ENCODE measurements around the gene HPN. TPM values are rescaled to one million over a fixed set of nuclear protein-coding genes. Genes with fewer than 3 reads are reported as not detected.

HPN gene
- total RNA-seq, 6 experiments from 2014 or later = not detected

- peaks cover 35% of the 10 kb centered on the region for H3K4me1 Mint-ChIP-seq (ENCODE audit: low read depth)
- no peaks in the 10 kb centered on the region for H3K9me3 Mint-ChIP-seq
- H3K27me3 Mint-ChIP-seq (ENCODE audit: insufficient read depth) = peaks cover 4% of the 10 kb centered on the region
- peak overlapping the region; percentile 86 for H3K4me3 Mint-ChIP-seq
- H3K36me3 Mint-ChIP-seq (ENCODE audit: low read depth) = peaks cover 16% of the 10 kb centered on the region
- DNase-seq = no peak
- no peak for TF ChIP-seq CTCF (IDR thresholded peaks at IDR 0.05)
- H3K27ac Mint-ChIP-seq = peak overlapping the region; percentile 93
These were observed 42.6 kb upstream of the HPN start for GRCh38 chr19:34998777-34999497.

GRCh38 chr19:34999498-35000337 lies 41.8 kb upstream of the HPN start, which contains the start of gene GRAMD1A:
GRAMD1A (plus strand) TSS chr19:35000323; CDS start chr19:35000479, 156 bp downstream.
- H3K4me3 Mint-ChIP-seq = peak within 1 kb of the TSS; percentile 95
- peak within 1 kb of the TSS; percentile 93 for H3K27ac Mint-ChIP-seq
- no peaks in the 10 kb centered on the region for H3K9me3 Mint-ChIP-seq
- DNase-seq = peak; percentile 61
- peaks cover 41% of the 10 kb centered on the region for H3K4me1 Mint-ChIP-seq (ENCODE audit: low read depth)
- TF ChIP-seq CTCF (IDR thresholded peaks at IDR 0.05) = no peak
- peaks cover 2% of the 10 kb centered on the region for H3K27me3 Mint-ChIP-seq (ENCODE audit: insufficient read depth)
- H3K36me3 Mint-ChIP-seq (ENCODE audit: low read depth) = peaks cover 16% of the 10 kb centered on the region

DNA sequence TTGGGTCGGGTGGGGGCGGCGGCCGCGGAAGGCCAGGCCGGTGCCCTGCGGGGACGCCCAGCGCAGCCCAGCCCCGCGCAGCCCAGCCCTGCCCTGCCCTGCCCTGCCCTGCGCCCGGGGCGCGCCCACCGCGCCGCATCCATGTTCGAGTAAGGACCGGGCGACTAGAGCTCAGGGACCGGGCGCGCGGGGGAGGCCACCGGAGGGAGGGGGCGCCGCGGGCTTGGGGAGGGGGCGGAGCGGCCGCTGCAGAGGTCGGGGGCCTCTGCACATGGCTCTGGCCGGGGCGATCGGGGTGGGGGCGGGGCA lies 41.2 kb upstream of the HPN start:
- Mint-ChIP-seq H3K9me3 (no peaks in the 10 kb centered on the region), H3K4me1 (ENCODE audit: low read depth) (peaks cover 41% of the 10 kb centered on the region), H3K36me3 (ENCODE audit: low read depth) (peaks cover 16% of the 10 kb centered on the region), H3K27ac (no peak overlapping the region), H3K27me3 (ENCODE audit: insufficient read depth) (peaks cover 2% of the 10 kb centered on the region), H3K4me3 (no peak overlapping the region; the same call in 1 of the 2 replicates)
- TF ChIP-seq CTCF (IDR thresholded peaks at IDR 0.05) = no peak
- DNase-seq = no peak

GRCh38 chr19:35000647-35001501 lies 40.6 kb upstream of the HPN start:
- Mint-ChIP-seq H3K36me3 (ENCODE audit: low read depth) (peaks cover 16% of the 10 kb centered on the region), H3K27me3 (ENCODE audit: insufficient read depth) (no peaks in the 10 kb centered on the region; the same call in none of the 2 replicates), H3K9me3 (no peaks in the 10 kb centered on the region), H3K4me3 (peak overlapping the region; percentile 95), H3K27ac (peak overlapping the region; percentile 89), H3K4me1 (ENCODE audit: low read depth) (peaks cover 45% of the 10 kb centered on the region)
- no peak for TF ChIP-seq CTCF (IDR thresholded peaks at IDR 0.05)
- peak; percentile 23 for DNase-seq

DNA sequence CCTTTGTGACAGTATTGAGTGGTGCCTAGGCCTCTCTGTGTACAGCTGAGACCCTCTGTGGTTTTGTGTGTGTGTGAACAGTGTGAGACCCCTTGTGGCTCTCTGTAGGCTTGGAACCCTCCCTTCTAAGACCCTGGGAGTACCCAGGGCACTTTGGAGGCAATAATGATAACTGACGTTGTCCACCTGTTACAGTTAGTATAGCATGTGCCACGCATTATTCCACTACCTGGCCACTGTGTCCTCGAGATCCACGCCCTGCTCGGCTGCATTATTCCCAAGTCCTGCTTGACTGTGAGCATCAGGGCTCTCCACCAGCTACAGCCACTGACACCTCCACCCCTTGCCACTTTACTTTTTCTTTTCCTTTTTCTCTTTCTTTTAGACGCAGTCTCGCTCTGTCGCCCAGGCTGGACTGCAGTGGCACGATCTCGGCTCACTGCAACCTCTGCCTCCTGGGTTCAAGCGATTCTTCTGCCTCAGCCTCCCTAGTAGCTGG lies 39.4 kb upstream of the HPN start:
- H3K27ac Mint-ChIP-seq = peak overlapping the region; percentile 89; the same call in 1 of the 2 replicates
- H3K36me3 Mint-ChIP-seq (ENCODE audit: low read depth) = peaks cover 16% of the 10 kb centered on the region
- no peaks in the 10 kb centered on the region for H3K9me3 Mint-ChIP-seq
- H3K4me3 Mint-ChIP-seq = peak overlapping the region; percentile 95
- H3K4me1 Mint-ChIP-seq (ENCODE audit: low read depth) = peaks cover 57% of the 10 kb centered on the region
- DNase-seq = no peak
- H3K27me3 Mint-ChIP-seq (ENCODE audit: insufficient read depth) = no peaks in the 10 kb centered on the region; the same call in none of the 2 replicates
- no peak for TF ChIP-seq CTCF (IDR thresholded peaks at IDR 0.05)
